ENCODE measurements around the gene SLC47A2. TPM values are rescaled to one million over a fixed set of nuclear protein-coding genes. Genes with fewer than 3 reads are reported as not detected.

SLC47A2 gene
- total and polyA plus RNA-seq, 8 donors: 0.78 TPM; not detected in 7

- H3K27ac ChIP-seq: no peak overlapping the region
- H3K4me1 ChIP-seq: no peaks in the 10 kb centered on the region
- intact Hi-C loops (cut with DNase I; ENCODE audit: low total_unique reads): loop anchor here (10.0 kb wide), 1 partner anchor 106 kb away; no protein-coding TSS in a partner anchor
- H3K27me3 ChIP-seq: no peaks in the 10 kb centered on the region
- no peaks in the 10 kb centered on the region for H3K36me3 ChIP-seq
- no peak for TF ChIP-seq POLR2A (IDR thresholded peaks at IDR 0.05)
- TF ChIP-seq CTCF (IDR thresholded peaks at IDR 0.05): no peak
- no peak for TF ChIP-seq EP300 (IDR thresholded peaks at IDR 0.05)
- TF ChIP-seq POLR2AphosphoS5 (IDR thresholded peaks at IDR 0.05): no peak
- H3K4me3 ChIP-seq: no peak overlapping the region
- 90 to 100% (median 94%) methylated on average over 1 of the region's 1 CpG for WGBS, 5 donors
- H3K9me3 ChIP-seq: no peaks in the 10 kb centered on the region
- DNase-seq: no peak
Observed at GRCh38 chr17:19630661-19631060, 85.7 kb downstream of the SLC47A2 start.

DNA sequence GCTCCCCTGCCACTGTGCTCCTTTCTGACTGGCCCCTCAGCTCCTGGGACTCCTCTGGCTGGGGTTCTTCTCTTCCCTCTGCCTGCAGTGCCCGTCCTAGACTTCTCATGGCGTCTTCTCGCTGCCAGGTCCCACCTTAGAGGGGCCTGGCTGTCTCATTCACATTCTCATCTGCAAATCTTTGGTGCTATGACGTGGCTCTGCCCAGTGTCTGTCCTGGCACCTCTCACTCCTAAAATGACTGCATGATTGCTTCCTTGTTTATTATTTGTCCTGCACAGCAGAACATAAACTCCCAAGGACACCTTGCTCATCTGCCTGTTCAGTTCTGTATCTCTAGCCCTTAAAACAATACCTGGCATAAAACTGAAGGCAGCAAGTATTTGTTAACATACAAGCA is 86.3 kb downstream of the SLC47A2 start:
- TF ChIP-seq EP300 (IDR thresholded peaks at IDR 0.05): no peak
- no peak for TF ChIP-seq POLR2AphosphoS5 (IDR thresholded peaks at IDR 0.05)
- no peak for TF ChIP-seq CTCF (IDR thresholded peaks at IDR 0.05)
- TF ChIP-seq POLR2A (IDR thresholded peaks at IDR 0.05): no peak
- H3K27me3 ChIP-seq: no peaks in the 10 kb centered on the region
- no peak for DNase-seq
- no peaks in the 10 kb centered on the region for H3K4me1 ChIP-seq
- no peaks in the 10 kb centered on the region for H3K36me3 ChIP-seq
- no peak overlapping the region for H3K27ac ChIP-seq
- no peak overlapping the region for H3K4me3 ChIP-seq
- H3K9me3 ChIP-seq: no peaks in the 10 kb centered on the region
- 71 to 86% (median 83%) methylated on average over 4 of the region's 4 CpGs for WGBS, 5 donors
- intact Hi-C loops (cut with DNase I; ENCODE audit: low total_unique reads): loop anchor here (10.0 kb wide), 1 partner anchor 105 kb away; no protein-coding TSS in a partner anchor

- no peaks in the 10 kb centered on the region for H3K9me3 ChIP-seq
- no peak for TF ChIP-seq POLR2AphosphoS5 (IDR thresholded peaks at IDR 0.05)
- TF ChIP-seq EP300 (IDR thresholded peaks at IDR 0.05): no peak
- WGBS, 5 donors: 38 to 54% (median 43%) methylated on average over 3 of the region's 3 CpGs
Observed at GRCh38 chr17:19629449-19629848, 86.9 kb downstream of the SLC47A2 start.

More at GRCh38 chr17:19629449-19629848, 86.9 kb downstream of the SLC47A2 start:
- Histone ChIP-seq H3K36me3 (no peaks in the 10 kb centered on the region), H3K4me1 (no peaks in the 10 kb centered on the region), H3K4me3 (no peak overlapping the region), H3K27ac (no peak overlapping the region), H3K27me3 (no peaks in the 10 kb centered on the region)
- no peak for DNase-seq
- intact Hi-C loops (cut with DNase I; ENCODE audit: low total_unique reads): no loop called here

Small RNA genes lying within 50 kb of the gene (small RNA-seq; reads per million reads assigned to genes)
- 0 reads per million in 4 donors for gene RF00322

Other genes starting within 250 kb of the SLC47A2 start
- gene SLC47A1, start 182.7 kb downstream of the SLC47A2 start, total RNA-seq: 1 to 10 TPM in 1 of 5 donors, under 1 TPM in 2, not detected in 2; 0.29 to 1.3 (median 0.55) TPM
- 1 to 10 TPM in 2 of 3 donors, under 1 TPM in 1; 0.25 to 1.3 (median 1.1) TPM for gene SLC47A1, start 182.7 kb downstream of the SLC47A2 start, polyA plus RNA-seq
- 100 to 1,000 TPM in 4 of 5 donors, 10 to 100 TPM in 1; 51.0 to 236 (median 156) TPM for gene ALDH3A2, start 67.8 kb downstream of the SLC47A2 start, total RNA-seq
- gene ALDH3A2, start 67.8 kb downstream of the SLC47A2 start, polyA plus RNA-seq: 100 to 1,000 TPM in 1 of 3 donors, 10 to 100 TPM in 2; 26.8 to 107 (median 83.7) TPM
- gene ALDH3A1, start 31.7 kb upstream of the SLC47A2 start, total RNA-seq: 100 to 1,000 TPM in 3 of 5 donors, 10 to 100 TPM in 1, 1 to 10 TPM in 1; 5.8 to 689 (median 187) TPM
- 100 to 1,000 TPM in 2 of 3 donors, 10 to 100 TPM in 1; 31.0 to 332 (median 102) TPM for gene ALDH3A1, start 31.7 kb upstream of the SLC47A2 start, polyA plus RNA-seq
- gene ULK2, start 151.4 kb upstream of the SLC47A2 start, total RNA-seq: 100 to 1,000 TPM in 1 of 5 donors, 10 to 100 TPM in 3, under 1 TPM in 1; 0.29 to 254 (median 22.7) TPM
- gene ULK2, start 151.4 kb upstream of the SLC47A2 start, polyA plus RNA-seq: 1 to 10 TPM; 6.3 to 7.2 (median 6.4) TPM

All from stomach (tissue), 9 donors.